AML-193 (cell line): ENCODE results near the gene NLRC3.

ENCODE experiments used
- DNase-seq, 2 experiments: peaks; one replicate each; lab custom pipeline; 2025; lab: John Stamatoyannopoulos, UW

Gene NLRC3

GRCh38 chr16:3578610-3579551 lies 1.7 kb upstream of the NLRC3 start:
- no peak for DNase-seq

- DNase-seq = no peak
Observed at GRCh38 chr16:3578121-3578520, 918 bp upstream of the NLRC3 start.

- DNase-seq = no peak
Observed at GRCh38 chr16:3576211-3576610, 992 bp downstream of the NLRC3 start.

GRCh38 chr16:3575491-3575890 lies 1.7 kb downstream of the NLRC3 start:
- DNase-seq = no peak

- no peak for DNase-seq
Observed at GRCh38 chr16:3574195-3574594, 3.0 kb downstream of the NLRC3 start.

DNA sequence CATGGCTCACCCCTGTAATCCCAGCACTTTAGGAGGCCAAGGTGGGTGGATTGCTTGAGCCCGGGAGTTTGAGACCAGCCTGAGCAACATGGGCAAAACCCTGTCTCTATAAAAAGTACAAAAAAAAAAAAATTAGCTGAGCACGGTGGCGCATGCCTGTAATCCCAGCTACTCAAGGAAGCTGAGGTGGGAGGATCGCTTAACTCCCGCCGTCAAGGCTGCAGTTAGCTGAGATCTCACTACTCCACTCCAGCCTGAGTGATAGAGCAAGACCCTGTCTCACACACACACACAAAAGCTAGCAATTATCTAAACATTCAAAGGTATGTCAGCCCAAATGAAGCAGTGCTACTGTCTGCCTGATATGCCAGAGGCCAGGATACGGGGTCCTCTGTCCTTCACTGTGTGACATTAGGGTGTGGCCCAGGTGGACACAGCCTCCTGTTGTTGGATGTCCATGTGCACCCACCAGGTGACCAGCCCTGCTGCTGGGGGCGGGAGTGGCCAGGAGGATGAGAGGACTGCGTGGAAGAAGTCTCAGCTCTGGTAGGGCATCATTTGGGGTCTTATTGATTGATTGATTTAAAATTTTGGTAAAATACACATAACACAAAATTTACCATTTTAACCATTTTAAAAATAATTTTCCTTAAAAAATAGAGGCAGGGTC lies 3.9 kb downstream of the NLRC3 start:
- DNase-seq = no peak

DNA sequence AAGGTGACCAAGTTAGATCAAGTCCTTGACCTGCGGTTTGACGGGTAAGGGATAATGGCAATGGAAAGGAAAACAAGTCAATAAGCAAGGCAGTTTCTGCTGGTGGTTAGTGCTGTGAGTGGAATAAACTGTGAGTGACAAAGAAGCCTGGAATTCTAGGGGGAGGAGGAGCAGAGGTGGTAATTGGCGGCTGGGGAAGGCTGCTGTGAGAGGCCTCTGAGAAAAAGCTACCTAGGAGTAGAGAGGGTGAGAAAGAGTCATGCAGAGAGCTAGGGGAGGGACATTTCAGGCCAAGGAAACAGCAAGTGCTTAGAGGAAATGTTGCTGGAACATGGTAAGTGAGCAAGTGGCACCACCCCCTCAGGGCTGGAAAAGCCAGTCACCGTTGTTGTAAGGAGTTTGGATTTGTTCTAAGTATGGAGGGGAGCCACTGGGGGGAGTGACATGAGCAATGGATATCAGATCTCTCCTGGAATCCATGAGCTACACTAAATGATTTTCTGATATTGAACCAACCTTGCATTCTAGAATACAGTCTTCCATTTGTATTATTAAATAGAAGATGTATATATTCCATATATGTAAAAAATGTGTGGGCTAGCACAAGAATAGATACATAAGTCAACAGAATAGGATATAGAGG lies 6.7 kb downstream of the NLRC3 start:
- DNase-seq = no peak

DNA sequence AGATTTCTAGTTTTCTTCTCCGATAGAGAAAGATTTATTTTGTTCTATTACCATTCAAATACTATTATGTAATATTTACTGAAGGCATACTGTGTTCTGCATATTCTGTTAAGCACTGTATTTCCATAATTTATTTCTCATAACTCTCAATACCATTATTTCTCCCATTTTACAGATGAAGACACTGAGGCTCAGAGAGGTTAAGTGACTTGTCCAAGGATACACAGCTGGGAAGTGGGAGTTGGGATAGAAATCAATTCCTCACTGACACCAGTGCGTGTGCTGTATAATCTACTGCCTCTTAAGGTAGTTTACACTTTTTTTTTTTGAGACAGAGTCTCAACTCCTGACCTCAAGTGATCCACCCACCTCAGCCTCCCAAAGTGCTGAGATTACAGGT lies 7.4 kb downstream of the NLRC3 start:
- DNase-seq = no peak

- no peak for DNase-seq
Observed at GRCh38 chr16:3566990-3567389, 10.2 kb downstream of the NLRC3 start.

DNA sequence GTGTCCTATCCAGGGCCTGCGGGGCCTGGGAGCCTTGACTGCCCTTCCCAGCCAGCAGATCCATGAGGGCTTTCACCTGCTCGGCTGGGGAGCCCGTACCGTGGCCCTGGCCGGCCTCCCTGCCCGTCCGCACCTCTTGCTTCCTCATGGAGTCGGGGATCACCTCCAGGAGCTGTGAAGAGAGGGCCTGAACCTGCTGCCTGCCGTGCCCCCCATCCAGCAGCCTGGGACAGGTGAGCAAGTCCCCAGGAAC lies 12.4 kb downstream of the NLRC3 start:
- DNase-seq = no peak

DNA sequence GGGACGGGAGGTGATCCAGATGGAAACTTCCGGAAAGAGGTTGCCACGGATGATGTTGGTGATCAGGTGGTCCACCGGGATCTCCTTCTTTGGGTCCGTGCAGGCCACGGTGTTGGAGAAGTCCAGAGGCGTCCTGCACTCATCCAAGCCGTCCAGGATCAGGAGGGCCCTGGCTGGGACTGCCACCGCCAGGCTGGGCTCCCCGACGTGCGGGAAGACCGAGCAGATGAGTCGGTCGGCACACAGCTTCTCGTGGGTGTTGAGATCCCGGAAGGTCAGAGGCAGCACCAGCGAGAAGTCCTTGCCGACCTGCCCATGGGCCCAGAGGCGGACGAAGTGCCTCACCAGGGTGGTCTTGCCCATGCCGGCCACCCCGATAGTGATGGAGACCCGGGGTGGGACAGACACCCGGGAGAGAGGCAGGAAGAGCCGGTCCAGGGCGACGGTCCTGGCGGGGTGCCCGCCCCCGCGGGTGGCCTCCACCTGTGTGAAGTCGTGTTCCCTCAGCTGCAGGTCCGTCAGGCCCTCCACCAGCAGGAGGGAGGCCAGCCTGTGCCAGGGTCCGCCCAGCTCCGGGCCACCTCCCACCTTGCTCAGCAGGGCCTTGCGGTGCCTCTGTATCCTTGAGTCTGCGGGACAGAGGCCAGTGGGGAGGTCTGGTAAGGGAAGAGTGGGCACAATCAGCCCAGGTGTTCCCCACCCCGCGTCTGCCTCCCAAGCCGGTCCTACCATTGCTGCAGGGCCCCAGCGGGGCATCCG lies 12.9 kb downstream of the NLRC3 start:
- no peak for DNase-seq

GRCh38 chr16:3562914-3563480 lies 14.2 kb downstream of the NLRC3 start:
- no peak for DNase-seq

DNA sequence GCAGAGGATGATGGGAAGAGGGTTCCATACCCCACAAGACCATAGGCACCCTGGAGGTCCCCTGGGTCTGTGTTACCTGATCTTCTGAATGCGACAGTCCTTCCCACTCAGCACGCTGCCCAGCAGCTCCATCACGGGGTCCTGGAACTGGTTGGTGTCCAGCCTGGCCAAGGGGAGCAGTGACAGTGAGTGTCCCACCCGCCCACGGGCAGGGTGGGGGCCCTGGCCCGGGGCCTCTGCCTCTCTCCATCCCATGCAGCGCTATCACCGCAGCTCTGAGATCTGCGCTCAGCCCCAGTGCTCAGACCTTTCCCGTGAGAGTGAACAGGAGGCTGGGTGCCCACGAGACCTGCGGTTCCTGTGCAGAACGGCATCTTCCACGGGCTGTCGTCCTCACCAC lies 15.6 kb downstream of the NLRC3 start:
- DNase-seq = no peak

- DNase-seq = no peak
Observed at GRCh38 chr16:3554351-3554928, 22.8 kb downstream of the NLRC3 start.

DNA sequence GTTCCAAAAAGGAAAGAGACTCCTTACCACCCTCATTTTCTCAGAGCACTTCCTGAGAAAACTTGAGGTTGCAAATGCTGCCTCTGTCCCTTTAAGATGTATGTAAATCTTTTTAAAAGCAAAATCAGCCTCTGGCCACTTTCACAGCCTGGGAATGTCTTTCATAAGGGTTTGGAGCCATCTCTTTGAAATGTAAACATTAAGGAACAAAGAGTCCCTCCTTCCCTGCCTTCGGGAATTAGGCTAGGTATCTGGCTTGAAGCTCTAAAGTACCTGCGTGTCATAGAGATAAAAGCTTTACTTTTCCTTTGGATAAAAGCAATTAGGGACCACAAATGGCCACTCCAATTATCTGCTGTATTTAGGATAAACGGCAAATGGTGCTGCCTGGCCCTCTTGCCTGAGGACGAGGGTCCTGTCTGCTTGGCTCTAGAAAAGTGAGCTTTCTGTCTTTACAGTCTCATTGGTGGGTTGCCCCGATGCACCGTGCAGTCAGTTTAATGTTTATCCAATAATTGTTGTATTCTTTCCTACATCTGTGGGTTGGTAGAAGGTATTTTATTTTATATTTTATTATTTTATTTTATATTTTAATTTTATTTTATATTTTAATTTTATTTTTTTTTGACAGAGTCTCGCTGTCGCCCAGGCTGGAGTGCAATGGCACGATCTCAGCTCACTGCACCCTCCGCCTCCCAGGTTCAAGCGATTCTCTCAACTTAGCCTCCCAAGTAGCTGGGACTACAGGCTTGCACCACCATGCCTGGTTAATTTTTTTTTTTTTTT lies 23.9 kb downstream of the NLRC3 start:
- DNase-seq = no peak

- DNase-seq = no peak
Observed at GRCh38 chr16:3550851-3551847, 26.1 kb downstream of the NLRC3 start.

GRCh38 chr16:3549906-3550305 lies 27.3 kb downstream of the NLRC3 start:
- no peak for DNase-seq

DNA sequence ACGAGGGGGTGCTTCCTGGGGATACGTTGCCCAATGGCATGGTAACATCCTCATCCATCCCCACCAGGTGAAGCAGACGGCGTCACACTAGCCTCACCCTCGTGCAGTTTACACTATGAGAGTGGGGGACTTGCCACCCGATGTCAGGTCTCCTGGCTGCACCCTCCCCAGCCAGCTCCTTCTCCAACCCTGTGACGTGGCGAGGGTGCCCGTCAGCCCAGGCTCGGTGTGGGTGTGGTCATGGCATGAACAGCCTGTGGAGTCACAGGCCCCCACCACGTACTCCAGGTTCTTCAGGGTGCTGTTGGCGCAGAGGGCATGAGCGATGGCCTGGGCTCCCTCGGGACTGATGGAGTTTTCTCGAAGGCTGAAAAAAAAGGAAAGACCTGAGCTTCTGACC lies 28.3 kb downstream of the NLRC3 start:
- no peak for DNase-seq

- no peak for DNase-seq
Observed at GRCh38 chr16:3548445-3548844, 28.8 kb downstream of the NLRC3 start.
